Thyroid gland (tissue), 4 donors: ENCODE measurements around the gene RHBDL3.

ENCODE experiments used
- POLR2A ChIP-seq, 2 donors: fragments of 450-650 bp; IDR thresholded peaks; one replicate each; pipeline ENCODE4 v1.6.1; 2017; ENCODE audit warnings: antibody characterized with exemption in 2 of 2, mild to moderate bottlenecking in 2 of 2, moderate library complexity in 1 of 2
- TF ChIP-seq, protein P1 (sequence below), 6 experiments: fragments of 200-600 bp in 3 of 6; fragments of 450-650 bp in 3 of 6; sonication (generic) in 3 of 6; IDR thresholded peaks; one replicate each; pipeline ENCODE4 v1.5.1; 2016 to 2019; ENCODE audit warnings: antibody characterized with exemption in 6 of 6, mild to moderate bottlenecking in 2 of 6, inconsistent platforms in 1 of 6, moderate library complexity in 1 of 6

DNA sequence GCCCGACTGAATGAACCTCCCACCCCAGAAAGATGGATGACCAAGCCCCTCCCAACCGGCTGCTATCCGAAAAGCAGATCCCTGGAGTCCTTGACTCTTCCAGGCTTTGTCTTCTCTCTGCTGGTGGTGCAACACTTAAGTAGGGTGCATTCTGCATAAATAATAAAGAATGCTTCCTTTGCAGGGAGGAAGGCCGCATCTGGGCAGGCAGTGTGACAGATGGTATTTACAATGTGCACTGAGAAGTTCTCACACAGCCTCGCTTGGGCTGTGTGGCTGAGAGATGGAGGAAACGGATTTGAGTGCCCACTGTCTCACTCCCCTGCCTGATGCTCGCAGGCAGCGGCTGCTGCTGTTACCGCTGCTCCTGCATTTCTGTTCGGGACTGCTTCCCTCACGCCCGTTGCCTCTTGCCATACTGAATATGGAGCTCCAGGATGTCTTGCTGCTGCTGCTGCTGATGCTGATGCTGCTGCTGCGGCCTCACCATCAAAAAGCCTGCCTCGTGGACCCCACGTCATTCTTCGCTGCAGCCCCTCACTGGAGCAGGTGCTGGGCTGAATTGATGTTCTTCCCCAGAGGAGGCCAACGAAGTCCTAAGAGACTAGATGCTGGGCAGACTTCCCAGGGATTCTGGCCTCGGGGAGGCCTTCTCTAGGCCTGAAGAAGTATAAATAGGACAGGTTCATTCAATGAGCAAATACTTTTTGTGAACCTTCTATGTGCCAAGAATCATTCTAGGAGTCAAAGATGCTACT, 7.1 kb upstream of the RHBDL3 start:
- TF ChIP-seq, protein P1, sequence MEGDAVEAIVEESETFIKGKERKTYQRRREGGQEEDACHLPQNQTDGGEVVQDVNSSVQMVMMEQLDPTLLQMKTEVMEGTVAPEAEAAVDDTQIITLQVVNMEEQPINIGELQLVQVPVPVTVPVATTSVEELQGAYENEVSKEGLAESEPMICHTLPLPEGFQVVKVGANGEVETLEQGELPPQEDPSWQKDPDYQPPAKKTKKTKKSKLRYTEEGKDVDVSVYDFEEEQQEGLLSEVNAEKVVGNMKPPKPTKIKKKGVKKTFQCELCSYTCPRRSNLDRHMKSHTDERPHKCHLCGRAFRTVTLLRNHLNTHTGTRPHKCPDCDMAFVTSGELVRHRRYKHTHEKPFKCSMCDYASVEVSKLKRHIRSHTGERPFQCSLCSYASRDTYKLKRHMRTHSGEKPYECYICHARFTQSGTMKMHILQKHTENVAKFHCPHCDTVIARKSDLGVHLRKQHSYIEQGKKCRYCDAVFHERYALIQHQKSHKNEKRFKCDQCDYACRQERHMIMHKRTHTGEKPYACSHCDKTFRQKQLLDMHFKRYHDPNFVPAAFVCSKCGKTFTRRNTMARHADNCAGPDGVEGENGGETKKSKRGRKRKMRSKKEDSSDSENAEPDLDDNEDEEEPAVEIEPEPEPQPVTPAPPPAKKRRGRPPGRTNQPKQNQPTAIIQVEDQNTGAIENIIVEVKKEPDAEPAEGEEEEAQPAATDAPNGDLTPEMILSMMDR (IDR thresholded peaks at IDR 0.05) = no peak
- TF ChIP-seq POLR2A (IDR thresholded peaks at IDR 0.05) = no peak
